GM12892 (cell line): Measurements from ENCODE around the gene NFIB.

Experiments
- POLR2A ChIP-seq: IDR thresholded peaks from 2 replicates; pipeline ENCODE4 v1.6.1; 2011; ENCODE audit warnings: low read depth, low read length, control low read depth
- POLR2AphosphoS5 ChIP-seq: IDR thresholded peaks from 2 replicates; pipeline ENCODE4 v1.6.1; 2011; ENCODE audit warnings: low read depth, low read length, control low read depth
- TAF1 ChIP-seq: IDR thresholded peaks from 2 replicates; pipeline ENCODE4 v1.6.1; 2011; ENCODE audit warnings: low read depth, mild to moderate bottlenecking, control low read depth, low read length, borderline replicate concordance

DNA sequence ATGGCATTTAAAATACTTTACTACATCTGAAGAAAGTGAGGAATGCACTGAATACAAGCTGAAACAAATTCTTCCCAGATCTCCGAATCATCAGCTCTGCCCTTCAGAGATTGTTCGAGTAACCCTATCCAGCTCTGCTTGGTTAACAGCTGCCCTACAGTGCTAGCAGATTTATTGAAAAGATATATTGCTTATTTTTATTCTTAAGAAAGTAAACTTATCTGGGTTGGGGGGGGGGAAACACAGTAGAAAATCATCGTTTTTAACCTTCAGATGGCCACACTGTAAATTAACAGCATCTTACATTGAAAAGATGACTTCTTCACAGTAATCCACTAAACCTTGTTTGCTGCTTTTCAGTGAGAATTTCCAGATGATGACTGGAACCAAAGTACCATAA, 210.8 kb downstream of the NFIB start:
- TF ChIP-seq POLR2A, result no peak
- TF ChIP-seq POLR2AphosphoS5, result no peak
- TF ChIP-seq TAF1, result no peak
